HG02642 (cell line): ENCODE measurements around the gene SPATA13.
"Not testable (repeated sequence)": the region's sequence is repeated elsewhere in the genome, so short reads cannot be mapped to it uniquely, and the experiment has no call there.

Experiments used
- ATAC-seq: cut with Tn5 transposase; IDR thresholded peaks from one replicate; pipeline ENCODE4 v1.9.1; 2021; ENCODE audit warnings: mild to moderate bottlenecking; ENCODE audit not compliant: unreplicated experiment, poor library complexity

Gene SPATA13

GRCh38 chr13:24341439-24341838 is 180.9 kb downstream of the SPATA13 start:
- no peak for ATAC-seq

DNA sequence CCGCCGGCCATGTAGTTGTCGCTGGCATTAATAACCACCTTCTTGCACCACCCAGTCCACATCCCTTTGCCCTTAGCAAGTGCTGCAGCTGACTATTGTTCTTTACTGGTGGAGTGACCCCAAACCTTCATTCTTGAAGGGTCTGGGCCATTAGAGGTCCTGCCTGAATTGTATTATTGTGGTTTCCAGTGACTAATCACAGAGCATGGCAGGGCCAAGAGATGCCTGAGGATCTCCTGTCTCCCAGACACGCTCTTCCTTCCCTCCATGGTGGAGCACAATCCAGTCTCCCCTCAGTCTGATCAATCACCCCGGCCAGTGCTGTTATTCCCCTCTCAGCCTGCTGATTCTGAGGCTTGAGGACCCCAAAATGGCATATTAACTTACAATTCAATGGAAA is 187.9 kb downstream of the SPATA13 start:
- ATAC-seq = no peak

GRCh38 chr13:24348797-24349515 is 188.4 kb downstream of the SPATA13 start:
- no peak for ATAC-seq

DNA sequence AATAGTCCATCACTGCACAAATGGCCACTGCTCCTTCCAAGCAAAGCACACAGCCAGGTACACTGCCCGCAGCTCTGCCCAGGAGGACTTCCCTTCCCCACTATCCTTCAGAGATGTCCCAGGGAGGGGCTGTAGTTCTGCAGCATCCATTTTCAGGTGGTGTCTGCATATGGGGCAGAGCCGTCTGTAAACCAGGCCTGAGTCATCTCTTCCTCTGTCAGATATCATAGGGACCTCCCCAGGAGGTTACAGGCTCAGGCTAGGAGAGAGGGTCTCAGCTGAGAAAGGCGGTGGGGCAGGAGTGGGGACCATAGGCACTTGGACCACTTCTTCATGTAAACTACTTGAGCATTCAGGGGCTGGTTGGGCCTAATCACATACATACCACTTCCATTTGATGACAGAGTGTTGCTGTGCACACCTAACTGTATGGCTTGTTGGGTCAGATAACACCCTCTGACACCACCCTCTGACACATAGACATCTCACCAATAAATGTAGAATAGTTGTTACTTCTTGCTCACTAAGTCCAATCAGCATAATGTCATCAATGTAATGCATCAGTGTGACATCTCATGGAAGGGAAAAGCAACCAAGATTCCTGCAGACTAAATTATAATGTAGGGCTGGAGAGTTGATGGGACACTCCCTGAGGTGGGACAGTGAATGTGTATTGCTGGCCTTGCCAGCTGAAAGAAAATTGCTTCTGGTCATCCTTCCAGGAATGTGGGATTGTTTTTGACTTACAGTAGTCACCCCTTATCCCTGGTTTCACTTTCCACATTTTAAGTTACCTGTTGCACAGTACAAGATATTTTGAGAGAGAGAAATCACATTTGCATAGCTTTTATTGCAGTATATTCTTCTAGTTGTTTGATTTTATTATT is 189.5 kb downstream of the SPATA13 start:
- not testable (repeated sequence) for ATAC-seq

GRCh38 chr13:24351423-24351822 is 190.9 kb downstream of the SPATA13 start:
- ATAC-seq = no peak

DNA sequence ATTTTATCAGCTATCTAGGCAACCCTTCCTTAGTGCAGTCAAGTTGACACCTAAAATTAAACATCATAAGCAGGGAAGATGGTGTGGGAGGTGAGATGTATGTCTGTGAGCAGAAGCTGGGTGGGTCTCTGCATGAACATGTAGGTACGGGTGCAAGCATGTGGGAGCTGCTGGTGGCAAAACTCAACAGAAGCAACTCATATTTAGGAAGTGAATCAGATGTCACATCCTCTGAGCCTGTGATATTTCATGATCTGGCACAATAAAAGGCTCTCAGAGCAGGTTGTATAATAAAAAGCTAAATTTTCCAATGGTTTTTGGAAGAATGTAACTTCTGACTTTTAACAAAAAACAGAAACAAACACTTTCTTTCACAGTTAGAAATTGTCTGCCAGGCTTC is 193.2 kb downstream of the SPATA13 start:
- no peak for ATAC-seq

GRCh38 chr13:24355103-24355502 is 194.6 kb downstream of the SPATA13 start:
- ATAC-seq = no peak

DNA sequence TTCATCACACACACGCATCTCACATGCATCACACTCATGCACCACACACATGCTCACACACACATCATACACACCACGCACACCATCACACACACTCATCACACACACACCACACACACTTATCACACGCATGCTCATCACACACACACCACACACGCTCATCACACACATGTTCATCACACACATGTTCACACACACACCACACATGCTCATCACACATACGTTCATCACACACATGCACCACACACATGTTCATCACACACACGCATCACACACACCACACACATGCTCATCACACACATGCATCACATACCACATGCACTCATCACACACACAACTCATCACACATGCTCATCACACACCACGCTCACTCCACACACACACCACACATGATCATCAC is 195.8 kb downstream of the SPATA13 start:
- no peak for ATAC-seq
